Myocyte (in vitro differentiated cells): ENCODE data around the gene GDF15. TPM values are rescaled to one million over a fixed set of nuclear protein-coding genes. Genes with fewer than 3 reads are reported as not detected.

ENCODE experiments used
- DNase-seq: peaks from one replicate; pipeline ENCODE4 v3.0.0-alpha.2; 2012; ENCODE audit warnings: low read depth
- total RNA-seq: library from RNA; depleted of rRNA; stranded (reverse); fragments of >200 nt; gene quantifications from 2 replicates; pipeline ENCODE4 v1.2.3, GENCODE V29; 2014

GDF15 gene
- total RNA-seq, 1 donor from 2014 or later, result 116 TPM

GRCh38 chr19:18428787-18429674 lies 43.1 kb downstream of the GDF15 start:
- DNase-seq, result peak; percentile 67

- DNase-seq, result no peak
These were observed 43.9 kb downstream of the GDF15 start for GRCh38 chr19:18429717-18430416.

DNA sequence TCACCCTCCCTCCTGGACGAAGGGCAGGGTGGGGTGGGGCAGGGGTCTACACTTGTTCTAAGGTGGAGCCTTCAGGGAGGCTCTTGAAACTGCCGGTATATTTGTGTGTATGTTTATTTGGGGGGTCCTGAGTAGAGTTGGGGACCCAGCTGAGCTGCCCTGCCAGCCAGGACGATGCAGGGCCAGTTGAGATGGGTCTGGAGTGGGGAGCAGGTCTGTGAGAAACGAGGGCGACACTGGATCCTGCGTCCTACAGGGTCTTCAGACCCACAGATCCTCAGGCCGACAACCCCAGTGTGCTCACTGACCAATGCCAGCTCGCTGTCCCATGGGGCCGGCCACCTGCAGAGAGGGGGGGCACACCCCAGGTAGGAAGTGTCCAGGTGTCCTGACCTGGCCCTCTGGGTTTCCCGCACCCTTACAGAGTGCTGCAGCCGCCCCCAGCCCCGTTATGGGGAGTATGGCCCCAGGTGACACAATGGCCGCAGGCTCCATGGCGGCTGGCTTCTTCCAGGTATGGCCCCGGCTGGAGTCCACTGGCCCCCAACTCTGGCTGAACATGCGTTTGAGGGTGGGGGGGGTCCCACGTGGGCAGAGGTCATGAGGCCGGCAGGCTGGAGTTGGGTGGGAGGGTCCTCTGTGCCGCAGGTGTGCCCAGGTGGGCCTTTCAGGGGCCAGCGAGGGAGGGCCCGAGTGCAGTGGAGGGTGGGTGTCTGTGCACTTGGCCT lies 44.6 kb downstream of the GDF15 start:
- no peak for DNase-seq

GRCh38 chr19:18431351-18432197 lies 45.6 kb downstream of the GDF15 start:
- DNase-seq, result no peak

DNA sequence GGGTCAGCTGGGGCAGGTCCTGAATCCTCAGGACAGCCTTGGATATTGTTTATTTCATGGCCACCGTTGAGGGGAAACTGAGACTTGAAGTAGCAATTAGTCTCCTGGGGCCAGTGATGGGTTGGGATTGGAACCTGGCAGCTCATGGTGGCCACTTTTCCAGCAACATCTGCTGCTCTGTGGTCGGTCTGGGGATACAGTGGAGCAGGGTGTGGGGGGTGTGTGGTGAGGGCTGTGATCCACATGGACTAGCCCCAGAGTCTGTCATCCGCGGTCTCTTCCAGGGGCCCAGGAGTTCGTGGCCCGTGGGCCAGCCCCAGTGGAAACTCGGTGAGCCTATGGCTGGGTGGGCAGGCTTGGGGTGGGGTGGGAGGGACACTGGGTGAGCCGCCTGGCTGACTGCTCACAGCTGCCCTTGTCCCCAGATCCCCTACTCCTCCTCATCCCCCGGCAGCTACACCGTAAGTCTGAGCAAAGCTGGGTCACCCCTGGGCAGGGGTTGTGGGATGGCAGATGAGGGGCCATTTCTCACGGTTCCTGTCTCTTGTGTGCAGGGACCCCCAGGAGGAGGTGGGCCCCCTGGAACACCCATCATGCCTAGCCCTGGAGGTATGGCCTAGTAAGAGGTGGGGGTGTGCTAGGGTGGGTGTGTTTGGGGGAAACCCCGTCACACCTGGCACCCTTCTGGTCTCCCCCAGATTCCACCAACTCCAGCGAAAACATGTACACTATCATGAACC lies 46.5 kb downstream of the GDF15 start:
- DNase-seq, result peak; percentile 78

DNA sequence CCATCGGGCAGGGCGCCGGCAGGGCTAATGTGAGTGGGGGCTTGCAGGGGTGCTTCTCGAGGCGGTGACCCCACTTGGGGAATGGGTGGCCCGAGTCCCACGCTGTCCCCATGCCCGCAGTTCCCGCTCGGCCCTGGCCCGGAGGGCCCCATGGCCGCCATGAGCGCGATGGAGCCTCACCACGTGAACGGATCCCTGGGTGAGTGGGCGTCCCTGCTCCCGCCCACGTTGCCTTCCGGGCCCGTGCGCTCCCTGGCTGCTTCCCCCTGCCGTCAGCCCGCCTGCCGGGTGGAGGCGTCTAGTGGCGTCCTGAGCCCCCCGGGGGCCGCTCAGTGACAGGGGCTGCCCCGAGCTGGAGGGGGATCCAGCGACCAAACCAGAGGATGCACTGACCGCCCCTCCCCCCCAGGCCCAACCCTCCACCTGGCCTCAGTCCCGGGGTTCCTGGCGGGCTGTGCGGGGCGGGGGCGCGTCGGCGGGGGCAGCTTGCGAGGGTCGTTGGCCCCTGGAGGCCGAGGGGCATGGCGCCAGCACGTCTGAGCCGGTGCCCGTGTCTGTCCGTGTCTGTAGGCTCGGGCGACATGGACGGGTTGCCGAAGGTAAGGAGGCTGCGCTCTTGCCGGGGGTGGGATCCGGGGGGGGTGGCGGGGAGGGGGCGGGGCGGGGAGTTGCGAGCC lies 47.2 kb downstream of the GDF15 start:
- no peak for DNase-seq

- no peak for DNase-seq
These were observed 47.9 kb downstream of the GDF15 start for GRCh38 chr19:18433735-18434398.

DNA sequence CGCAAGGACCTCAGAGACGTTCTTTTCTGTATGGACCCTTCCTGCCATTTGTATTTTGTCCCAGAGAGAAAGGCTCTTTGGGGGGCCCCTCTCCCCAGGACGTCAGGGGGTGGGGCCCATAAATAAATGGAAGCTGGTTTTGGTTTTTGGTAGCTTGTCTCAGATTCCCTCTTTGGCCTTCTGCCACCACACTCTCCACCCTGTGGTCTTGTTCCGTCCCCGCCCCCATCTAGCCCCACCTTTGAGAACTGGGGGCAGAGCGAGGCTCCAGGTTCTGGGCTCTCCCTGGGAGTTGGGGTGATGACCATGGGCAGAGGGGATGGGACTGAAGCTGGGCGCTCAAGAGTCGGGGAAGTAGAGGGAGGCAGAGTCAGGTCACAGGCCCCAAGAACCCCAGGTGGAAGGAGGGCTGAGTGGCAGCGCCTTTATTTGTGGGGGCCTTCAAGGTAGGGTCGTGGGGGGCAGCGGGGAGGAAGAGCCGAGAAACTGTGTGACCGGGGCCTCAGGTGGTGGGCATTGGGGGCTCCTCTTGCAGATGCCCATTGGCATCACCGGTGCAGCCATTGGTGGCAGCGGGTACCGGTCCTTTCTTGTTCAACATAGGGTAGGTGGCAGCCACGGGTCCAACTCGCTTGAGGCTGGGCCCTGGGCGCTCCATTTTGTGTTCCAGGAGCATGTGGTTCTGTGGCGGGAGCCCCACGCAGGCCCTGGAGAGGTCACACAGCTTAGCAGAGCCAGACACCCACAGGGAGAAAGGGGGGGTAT lies 48.6 kb downstream of the GDF15 start:
- no peak for DNase-seq

DNA sequence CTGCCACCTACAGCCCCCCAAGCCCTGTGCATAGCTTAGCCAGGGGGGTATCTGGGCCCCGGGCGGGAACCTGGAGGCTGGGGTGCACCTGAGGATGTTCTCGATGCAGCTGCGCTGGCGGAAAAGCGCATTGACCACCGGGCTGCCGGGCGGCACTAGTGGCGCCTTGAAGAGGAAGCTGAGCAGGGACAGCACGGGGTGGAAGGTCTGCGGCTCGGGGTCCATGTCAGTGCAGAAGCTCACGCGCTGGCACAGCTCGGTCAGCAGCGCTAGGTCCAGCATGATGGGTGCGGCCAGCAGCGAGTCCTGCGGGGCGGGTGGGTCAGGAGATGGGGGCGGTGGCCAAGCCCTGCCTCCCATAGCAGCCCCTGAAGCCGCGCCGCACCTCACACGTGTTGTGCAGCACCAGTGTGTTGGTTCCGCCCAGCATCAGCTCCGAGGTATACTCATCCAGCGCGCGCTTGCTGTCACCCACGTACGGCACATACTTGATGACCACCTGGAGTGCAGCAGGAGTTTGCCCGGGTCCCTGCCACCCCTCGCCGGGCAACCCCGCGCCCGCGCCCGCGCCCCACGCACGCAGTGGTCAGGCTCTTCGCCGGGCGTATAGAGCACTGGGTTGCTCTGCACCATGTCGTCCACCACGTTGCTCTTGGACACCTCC lies 49.4 kb downstream of the GDF15 start:
- DNase-seq, result no peak

DNA sequence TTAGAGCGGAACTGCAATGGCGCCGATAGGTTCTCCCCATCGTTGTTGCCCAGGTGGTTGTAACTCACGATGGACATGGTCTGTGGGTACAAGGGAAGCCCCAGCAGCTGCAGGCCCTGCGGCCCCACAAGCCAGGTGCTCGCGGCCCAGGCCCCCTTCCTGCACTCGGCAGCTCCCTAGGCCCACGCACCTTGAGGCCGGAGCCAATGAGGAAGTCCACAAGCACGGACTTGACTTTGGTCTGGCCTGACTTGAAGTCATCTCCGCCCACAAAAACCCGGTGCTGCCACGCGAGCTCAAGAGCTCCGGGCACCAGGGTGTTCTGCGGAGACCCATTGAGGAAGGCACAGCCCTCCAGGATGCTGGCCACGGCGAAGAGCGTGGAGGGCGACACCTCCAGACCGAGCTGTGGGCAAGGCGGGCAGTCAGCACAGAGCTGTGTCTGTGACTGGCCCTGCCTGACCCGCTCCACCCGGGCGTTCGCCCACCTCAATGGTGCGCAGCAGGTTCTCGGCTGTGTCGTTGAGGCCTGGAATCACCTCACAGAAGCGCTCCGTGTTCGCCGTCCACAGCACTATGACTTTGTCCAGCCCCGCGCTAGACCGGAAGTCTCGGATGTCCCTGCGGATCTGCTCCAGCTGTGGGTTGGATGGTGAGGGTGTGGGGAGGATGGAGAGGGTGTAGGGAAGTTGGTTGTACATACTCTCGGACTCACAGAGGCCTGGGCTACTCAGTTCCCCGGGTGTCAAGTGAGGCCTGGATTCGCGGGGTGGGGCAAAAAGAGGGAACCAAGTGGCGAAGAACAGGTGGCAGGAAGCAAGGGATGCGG lies 50.1 kb downstream of the GDF15 start:
- no peak for DNase-seq

DNA sequence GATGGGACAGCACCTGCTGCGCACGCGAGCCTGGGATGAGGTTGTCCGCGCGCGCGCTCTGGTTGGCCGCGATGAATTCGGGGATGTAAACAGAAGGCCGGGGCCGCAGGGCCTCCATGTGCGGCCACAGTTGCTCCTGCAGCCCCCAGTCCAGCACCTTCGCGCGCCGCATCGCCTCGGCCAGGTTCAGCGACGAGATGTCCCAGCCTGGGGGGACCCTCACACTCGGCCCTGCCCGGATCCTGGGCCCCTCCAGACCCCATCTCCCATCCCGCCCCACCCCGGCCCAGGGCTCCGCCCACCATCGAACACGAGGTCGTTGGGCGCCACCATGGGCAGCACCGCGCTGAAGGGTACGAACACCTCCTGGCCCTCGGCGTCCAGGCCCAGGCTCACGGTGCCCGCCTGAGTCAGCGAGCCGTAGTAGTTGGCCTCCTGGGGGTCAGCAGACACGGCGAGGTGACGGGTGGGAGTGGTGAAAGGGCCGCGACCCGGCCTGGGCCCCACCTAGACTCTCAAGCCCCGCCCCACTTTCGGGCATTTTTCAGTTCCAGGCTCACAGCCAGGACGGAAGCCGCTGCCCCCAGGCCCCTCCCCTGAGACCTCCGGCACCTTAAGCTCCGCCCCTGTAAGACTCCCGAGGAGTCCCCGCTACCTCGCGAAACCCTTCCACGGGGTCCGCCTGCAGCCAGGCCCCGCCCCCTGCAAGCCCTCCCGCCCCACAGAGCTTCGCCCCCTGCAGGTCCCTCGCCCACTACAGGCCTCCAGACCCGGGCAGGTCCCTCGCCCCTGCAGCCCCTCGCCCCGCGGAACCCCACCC lies 50.9 kb downstream of the GDF15 start:
- peak; percentile 70 for DNase-seq

DNA sequence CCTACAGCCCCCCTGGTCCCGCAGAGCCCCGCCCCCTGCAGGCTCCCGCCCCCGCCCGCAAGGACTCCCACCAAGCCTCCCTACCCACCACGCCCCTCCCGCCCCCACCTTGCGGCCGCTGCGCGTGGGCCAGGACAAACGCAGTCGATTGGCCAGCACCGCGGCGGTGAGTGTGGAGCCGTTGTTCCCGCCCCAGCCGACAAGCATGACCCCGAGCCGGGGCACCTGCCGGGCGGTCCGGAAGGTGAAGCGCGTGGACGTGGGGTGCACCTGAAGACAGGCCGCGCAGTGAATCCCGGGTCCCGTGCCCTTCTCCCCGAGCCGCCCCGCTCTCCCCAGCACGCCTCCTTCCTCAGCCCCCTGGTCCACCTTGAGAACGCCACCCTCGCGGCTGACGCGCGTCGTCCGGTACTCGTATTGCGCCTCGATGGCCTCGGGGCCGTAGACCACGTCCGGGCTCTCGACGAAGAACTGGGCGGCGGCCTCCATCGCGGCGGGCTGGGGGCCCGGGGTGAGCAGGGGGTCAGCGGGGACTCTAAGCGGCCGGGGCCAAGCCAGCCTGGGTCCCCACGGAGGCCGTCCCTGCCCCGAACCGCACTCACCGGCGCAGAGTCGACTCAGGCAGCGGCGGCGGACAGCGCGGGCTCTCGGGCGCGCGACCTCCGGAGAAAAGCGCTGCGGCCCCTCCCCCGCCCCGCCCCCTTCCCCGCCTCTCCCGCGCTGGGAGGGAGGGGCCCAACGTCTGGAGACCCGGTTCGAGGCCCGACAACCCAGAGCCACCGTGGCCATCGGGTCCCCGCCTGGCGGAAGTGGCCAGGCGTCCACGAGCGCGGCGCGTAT lies 51.8 kb downstream of the GDF15 start, which contains the start of gene ISYNA1:
Gene ISYNA1, minus strand, starts transcription at position 643 of the 840 bp plus-strand sequence. Its CDS starts 154 bp downstream, at position 489.
- no peak for DNase-seq

GRCh38 chr19:18438331-18439024 lies 52.5 kb downstream of the GDF15 start:
- DNase-seq, result no peak
